Activated B cell treated with CpG ODN at 0.5 μM for 24 hours (primary cell): Measurements from ENCODE around the gene RGS10. TPM values are rescaled to one million over a fixed set of nuclear protein-coding genes. Genes with fewer than 3 reads are reported as not detected.

ENCODE experiments used
- ATAC-seq: fragments of 200-7000 bp; cut with Tn5 transposase; one replicate; pipeline ENCODE4 v1.10.0; 2021; ENCODE audit warnings: low read depth, mild to moderate bottlenecking, moderate library complexity
- CTCF ChIA-PET: fragments of 350-600 bp; sonication (Branson Sonifier 250); formaldehyde crosslinking; loops from one replicate; lab custom pipeline; 2021; ENCODE audit warnings: antibody characterized with exemption; lab: Charles Lee
- POLR2A ChIA-PET: fragments of 350-600 bp; sonication (Branson Sonifier 250); formaldehyde crosslinking; loops from one replicate; lab custom pipeline; 2021; ENCODE audit warnings: antibody characterized with exemption; lab: Charles Lee
- DNase-seq: peaks from one replicate; pipeline ENCODE4 v3.0.0; 2022
- H3K27ac Mint-ChIP-seq: one replicate; pipeline ENCODE4 v1.8.0; 2020; ENCODE audit warnings: mixed read lengths
- H3K27me3 Mint-ChIP-seq: one replicate; pipeline ENCODE4 v1.8.0; 2021; ENCODE audit warnings: mixed read lengths
- H3K36me3 Mint-ChIP-seq: one replicate; pipeline ENCODE4 v1.8.0; 2021; ENCODE audit warnings: low read depth, mixed read lengths
- H3K4me1 Mint-ChIP-seq: one replicate; pipeline ENCODE4 v1.8.0; 2021; ENCODE audit warnings: mixed read lengths
- H3K4me3 Mint-ChIP-seq: one replicate; pipeline ENCODE4 v1.8.0; 2020; ENCODE audit warnings: mild to moderate bottlenecking, mixed read lengths
- H3K9me3 Mint-ChIP-seq: one replicate; pipeline ENCODE4 v1.8.0; 2020; ENCODE audit warnings: mixed read lengths
- CTCF ChIP-seq: fragments of 200-600 bp; IDR thresholded peaks from one replicate; pipeline ENCODE4 v1.8.0; 2022; ENCODE audit warnings: antibody characterized with exemption, mild to moderate bottlenecking
- intact Hi-C: fragments of 100-400 bp; cut with micrococcal nuclease; formaldehyde crosslinking; loops from one replicate; pipeline ENCODE4 v1.15.1; 2024
- total RNA-seq: library from RNA; stranded (reverse); gene quantifications from 2 replicates; pipeline ENCODE4 v1.2.3, GENCODE V29; 2022

The RGS10 gene
- total RNA-seq, 1 donor from 2014 or later, result 53.5 TPM

- peak; percentile 42 for ATAC-seq
- H3K36me3 Mint-ChIP-seq, result peaks cover 26% of the 10 kb centered on the region
- no peak overlapping the region for H3K4me3 Mint-ChIP-seq
- DNase-seq, result no peak
- CTCF ChIA-PET, result interaction anchor here (0.9 to 1.9 kb wide), 2 partner anchors 9 to 16 kb away, joined by 3 to 7 read pairs; partner anchors contain the start of gene RGS10
- no peaks in the 10 kb centered on the region for H3K9me3 Mint-ChIP-seq
- H3K27me3 Mint-ChIP-seq, result no peaks in the 10 kb centered on the region
- intact Hi-C loops, result no loop called here
- peaks cover 3% of the 10 kb centered on the region for H3K4me1 Mint-ChIP-seq
- H3K27ac Mint-ChIP-seq, result no peak overlapping the region
- no peak for TF ChIP-seq CTCF
- POLR2A ChIA-PET, result interaction anchor here (0.6 to 1.4 kb wide), 2 partner anchors 15 to 318 kb away, joined by 3 read pairs; partner anchors contain the start of gene RGS10
Observed at GRCh38 chr10:119526621-119527592, 15.6 kb downstream of the RGS10 start.

GRCh38 chr10:119526149-119526548 lies 16.4 kb downstream of the RGS10 start:
- no peak for ATAC-seq
- H3K27me3 Mint-ChIP-seq, result no peaks in the 10 kb centered on the region
- peaks cover 3% of the 10 kb centered on the region for H3K4me1 Mint-ChIP-seq

DNA sequence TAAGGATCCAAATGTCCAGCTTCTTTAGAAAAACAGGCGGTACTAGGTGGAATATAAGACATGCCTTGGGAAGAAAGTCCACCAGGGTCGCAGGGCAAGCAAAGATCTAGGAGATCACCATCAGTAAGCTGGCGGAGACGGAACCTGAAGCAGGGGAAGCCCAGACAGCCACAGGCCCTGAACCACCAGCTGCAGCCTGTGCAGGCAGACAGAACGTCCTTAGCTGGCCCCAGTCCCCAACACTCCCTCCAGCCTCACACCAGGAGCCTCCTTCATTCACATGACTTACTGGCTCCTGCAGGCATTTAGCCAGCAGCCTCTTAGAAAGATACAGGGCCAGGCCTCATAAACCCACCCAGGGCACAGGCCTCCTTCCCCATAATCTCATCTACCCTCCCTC lies 17.4 kb downstream of the RGS10 start:
- POLR2A ChIA-PET, result no interaction called here
- DNase-seq, result no peak
- H3K27ac Mint-ChIP-seq, result no peak overlapping the region
- TF ChIP-seq CTCF, result no peak
- H3K4me1 Mint-ChIP-seq, result peaks cover 3% of the 10 kb centered on the region
- no peaks in the 10 kb centered on the region for H3K27me3 Mint-ChIP-seq
- CTCF ChIA-PET, result no interaction called here
- no peak for ATAC-seq
- H3K36me3 Mint-ChIP-seq, result peaks cover 30% of the 10 kb centered on the region
- no peak overlapping the region for H3K4me3 Mint-ChIP-seq
- intact Hi-C loops, result no loop called here
- H3K9me3 Mint-ChIP-seq, result no peaks in the 10 kb centered on the region

More at GRCh38 chr10:119526149-119526548, 16.4 kb downstream of the RGS10 start:
- intact Hi-C loops, result no loop called here
- H3K4me3 Mint-ChIP-seq, result no peak overlapping the region
- ChIA-PET CTCF (interaction anchor here (0.9 to 1.9 kb wide), 2 partner anchors 9 to 17 kb away, joined by 3 to 7 read pairs; partner anchors contain the start of gene RGS10), POLR2A (interaction anchor here (0.6 kb wide), 1 partner anchor 318 kb away, joined by 3 read pairs; no protein-coding TSS in a partner anchor)
- DNase-seq, result no peak
- no peak for TF ChIP-seq CTCF
- H3K9me3 Mint-ChIP-seq, result no peaks in the 10 kb centered on the region
- H3K27ac Mint-ChIP-seq, result no peak overlapping the region
- peaks cover 30% of the 10 kb centered on the region for H3K36me3 Mint-ChIP-seq

DNA sequence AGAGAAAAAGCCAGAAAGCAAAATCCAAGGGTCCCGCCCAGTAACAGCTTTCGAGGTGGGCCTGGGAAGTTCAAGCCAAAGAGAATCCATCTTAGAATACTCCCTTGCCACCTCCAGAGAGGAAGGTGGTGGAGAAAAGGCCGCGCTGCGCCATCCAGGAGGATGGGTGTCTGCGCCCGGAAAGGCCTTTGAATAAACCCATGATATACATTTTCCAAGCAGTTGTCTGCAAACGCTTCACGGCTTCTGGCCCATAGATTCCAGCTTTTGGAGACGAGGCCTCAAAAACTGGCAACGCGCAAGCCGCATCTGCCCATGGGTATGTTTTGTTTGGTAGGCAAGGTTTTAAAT lies 17.8 kb downstream of the RGS10 start:
- H3K36me3 Mint-ChIP-seq, result peaks cover 33% of the 10 kb centered on the region
- H3K9me3 Mint-ChIP-seq, result no peaks in the 10 kb centered on the region
- H3K4me3 Mint-ChIP-seq, result no peak overlapping the region
- no peaks in the 10 kb centered on the region for H3K27me3 Mint-ChIP-seq
- no peak for ATAC-seq
- CTCF ChIA-PET, result no interaction called here
- no peak for TF ChIP-seq CTCF
- no peak for DNase-seq
- H3K4me1 Mint-ChIP-seq, result peaks cover 3% of the 10 kb centered on the region
- POLR2A ChIA-PET, result no interaction called here
- intact Hi-C loops, result no loop called here
- H3K27ac Mint-ChIP-seq, result no peak overlapping the region
